Endothelial cell of umbilical vein (primary cell): Measurements from ENCODE around the gene CFAP46. TPM values are rescaled to one million over a fixed set of nuclear protein-coding genes. Genes with fewer than 3 reads are reported as not detected.

Source experiments
- BruUV-seq: library from RNA; stranded (reverse); fragments of 400-500 nt; replicated peaks from 2 replicates; lab custom pipeline; 2021; lab: Mats Ljungman, UMichigan
- CTCF ChIA-PET: fragments of 300-600, 350-600 bp; sonication (Branson Sonifier 250); formaldehyde crosslinking; loops from one replicate; lab custom pipeline; 2021; ENCODE audit warnings: antibody characterized with exemption, inconsistent platforms; lab: Charles Lee
- POLR2A ChIA-PET: fragments of 300-600, 350-600 bp; sonication (Branson Sonifier 250); formaldehyde crosslinking; loops from one replicate; lab custom pipeline; 2021; ENCODE audit warnings: antibody characterized with exemption, inconsistent platforms; lab: Charles Lee
- DNase-seq: peaks from one replicate; pipeline ENCODE4 v3.0.0-alpha.2; 2011; ENCODE audit warnings: low read depth, low spot score
- FAIRE-seq: peaks from 2 replicates; lab custom pipeline; 2011; peaks lifted over from hg19 to GRCh38; lab: Jason Lieb, UNC
- H2AFZ ChIP-seq: 2 replicates; pipeline ENCODE4 v1.6.0; 2012; ENCODE audit warnings: low read depth, low read length, control low read depth, inconsistent platforms
- H3K27ac ChIP-seq: 2 replicates; pipeline ENCODE4 v1.5.1; 2011; ENCODE audit warnings: low read depth, mild to moderate bottlenecking, control low read depth, low read length, moderate library complexity; ENCODE audit not compliant: insufficient read depth
- H3K27me3 ChIP-seq, 2 experiments: 2 replicates each; pipeline versions ENCODE4 v1.6.0 to v1.6.1; 2011; ENCODE audit warnings: low read length in 2 of 2, mixed read lengths in 1 of 2; ENCODE audit not compliant: control insufficient read depth in 2 of 2, insufficient read depth in 2 of 2
- H3K36me3 ChIP-seq, 2 experiments: 2 replicates in 1 of 2; 3 replicates in 1 of 2; pipeline ENCODE4 v1.5.1; 2011; ENCODE audit warnings: low read length in 2 of 2, mild to moderate bottlenecking in 1 of 2, moderate library complexity in 1 of 2; ENCODE audit not compliant: control insufficient read depth in 2 of 2, insufficient read depth in 2 of 2; ENCODE audit errors: extremely low read depth in 1 of 2
- H3K4me1 ChIP-seq: 3 replicates; pipeline ENCODE4 v1.5.1; 2011; ENCODE audit warnings: mild to moderate bottlenecking, low read length; ENCODE audit not compliant: control insufficient read depth, insufficient read depth; ENCODE audit errors: extremely low read depth
- H3K4me2 ChIP-seq: 2 replicates; pipeline ENCODE4 v1.6.1; 2011; ENCODE audit warnings: low read length, control low read depth, mixed read lengths; ENCODE audit not compliant: insufficient read depth
- H3K4me3 ChIP-seq, 3 experiments: fragments of 200-600 bp in 1 of 3; sonication (generic), shearing (Covaris generic) in 1 of 3; replicated peaks in 1 of 3; 2 replicates each; pipeline ENCODE4 v1.5.1; 2011 to 2016; ENCODE audit warnings: control low read depth in 3 of 3, low read length in 3 of 3, mild to moderate bottlenecking in 2 of 3, inconsistent platforms in 1 of 3, low read depth in 1 of 3, moderate library complexity in 1 of 3; ENCODE audit not compliant: insufficient read depth in 1 of 3
- H3K79me2 ChIP-seq: 2 replicates; pipeline ENCODE4 v1.6.0; 2012; ENCODE audit warnings: low read length, inconsistent platforms; ENCODE audit not compliant: control insufficient read depth, insufficient read depth
- H3K9ac ChIP-seq: replicated peaks from 2 replicates; pipeline ENCODE3; 2011; ENCODE audit warnings: low read length, control low read depth; ENCODE audit not compliant: insufficient read depth; ENCODE audit errors: extremely low read depth
- H3K9me1 ChIP-seq: replicated peaks from 3 replicates; pipeline ENCODE4 v1.6.0; 2011; ENCODE audit warnings: mild to moderate bottlenecking, low read length; ENCODE audit not compliant: control insufficient read depth, insufficient read depth; ENCODE audit errors: extremely low read depth
- H3K9me3 ChIP-seq: replicated peaks from 2 replicates; pipeline ENCODE4 v1.5.1; 2012; ENCODE audit warnings: low read length, inconsistent platforms; ENCODE audit not compliant: control insufficient read depth, insufficient read depth
- H4K20me1 ChIP-seq: replicated peaks from 2 replicates; pipeline ENCODE3; 2011; ENCODE audit warnings: mild to moderate bottlenecking, low read length; ENCODE audit not compliant: control insufficient read depth, insufficient read depth; ENCODE audit errors: extremely low read depth
- EZH2 ChIP-seq: IDR thresholded peaks from 2 replicates; pipeline ENCODE4 v1.6.1; 2012; ENCODE audit warnings: borderline replicate concordance, low read depth, mild to moderate bottlenecking, moderate library complexity, low read length, inconsistent platforms; ENCODE audit not compliant: severe bottlenecking
- FOS ChIP-seq: IDR thresholded peaks from 2 replicates; pipeline ENCODE4 v1.6.1; 2011; ENCODE audit warnings: mild to moderate bottlenecking, low read length, moderate library complexity, borderline replicate concordance; ENCODE audit not compliant: insufficient read depth
- GATA2 ChIP-seq: IDR thresholded peaks from 2 replicates; pipeline ENCODE4 v1.7.0; 2011; ENCODE audit warnings: low read depth, mild to moderate bottlenecking, moderate library complexity, mixed read lengths, low read length; ENCODE audit not compliant: insufficient read length, insufficient read depth
- JUN ChIP-seq: IDR thresholded peaks from 2 replicates; pipeline ENCODE4 v1.6.1; 2011; ENCODE audit warnings: borderline replicate concordance, low read depth; ENCODE audit not compliant: insufficient read length, insufficient read depth
- MYC ChIP-seq: IDR thresholded peaks from one replicate; pipeline ENCODE4 v1.6.1; 2011; ENCODE audit warnings: mild to moderate bottlenecking, low read depth, low read length
- POLR2A ChIP-seq: IDR thresholded peaks from 2 replicates; pipeline ENCODE4 v1.6.1; 2012; ENCODE audit warnings: low read depth, mild to moderate bottlenecking, control low read depth, low read length
- POLR2AphosphoS5 ChIP-seq: IDR thresholded peaks from 2 replicates; pipeline ENCODE4 v1.6.1; 2012; ENCODE audit warnings: low read depth, mild to moderate bottlenecking, control low read depth, low read length, moderate library complexity; ENCODE audit not compliant: insufficient read depth
- dilution Hi-C: fragments of 300-500 bp; cut with MboI; formaldehyde crosslinking; loops from one replicate; pipeline ENCODE4 v1.15.0; 2019; ENCODE audit warnings: low sequenced_read_pairs; ENCODE audit not compliant: extremely low pct_ligation_motif_present
- intact Hi-C: fragments of 100-400 bp; cut with micrococcal nuclease; formaldehyde crosslinking; loops from one replicate; pipeline ENCODE4 v1.10.0; 2022
- polyA plus RNA-seq, 4 experiments: library from polyadenylated mRNA; depleted of rRNA in 3 of 4; stranded (reverse) in 3 of 4; unstranded in 1 of 4; fragments of >200 nt; gene quantifications; 2 replicates each; pipeline versions ENCODE4 v1.2.1 to v1.2.3, GENCODE V29; 2011 to 2012; ENCODE audit warnings: missing spikeins in 1 of 4
- total RNA-seq: library from RNA; stranded (reverse); gene quantifications from 2 replicates; pipeline ENCODE4 v1.2.3, GENCODE V29; 2021
- TF ChIP-seq, protein P1 (sequence below), 2 donors: IDR thresholded peaks; 1 replicate in 1 of 2; 2 replicates in 1 of 2; pipeline ENCODE4 v1.5.1; 2011; ENCODE audit warnings: low read length in 2 of 2, mild to moderate bottlenecking in 2 of 2, moderate library complexity in 2 of 2, control low read depth in 1 of 2, inconsistent platforms in 1 of 2, low read depth in 1 of 2; ENCODE audit not compliant: insufficient read depth in 1 of 2; ENCODE audit errors: extremely low read depth in 1 of 2
- TF ChIP-seq, protein P2 (sequence below): IDR thresholded peaks from 2 replicates; pipeline ENCODE4 v1.6.1; 2011; ENCODE audit not compliant: insufficient read depth, insufficient read length

CFAP46 gene
- total and polyA plus RNA-seq, 2 donors (not counting 3 experiments of a cell fraction or from before 2014, with no cell fraction given) = 0.75 to 0.98 TPM

DNA sequence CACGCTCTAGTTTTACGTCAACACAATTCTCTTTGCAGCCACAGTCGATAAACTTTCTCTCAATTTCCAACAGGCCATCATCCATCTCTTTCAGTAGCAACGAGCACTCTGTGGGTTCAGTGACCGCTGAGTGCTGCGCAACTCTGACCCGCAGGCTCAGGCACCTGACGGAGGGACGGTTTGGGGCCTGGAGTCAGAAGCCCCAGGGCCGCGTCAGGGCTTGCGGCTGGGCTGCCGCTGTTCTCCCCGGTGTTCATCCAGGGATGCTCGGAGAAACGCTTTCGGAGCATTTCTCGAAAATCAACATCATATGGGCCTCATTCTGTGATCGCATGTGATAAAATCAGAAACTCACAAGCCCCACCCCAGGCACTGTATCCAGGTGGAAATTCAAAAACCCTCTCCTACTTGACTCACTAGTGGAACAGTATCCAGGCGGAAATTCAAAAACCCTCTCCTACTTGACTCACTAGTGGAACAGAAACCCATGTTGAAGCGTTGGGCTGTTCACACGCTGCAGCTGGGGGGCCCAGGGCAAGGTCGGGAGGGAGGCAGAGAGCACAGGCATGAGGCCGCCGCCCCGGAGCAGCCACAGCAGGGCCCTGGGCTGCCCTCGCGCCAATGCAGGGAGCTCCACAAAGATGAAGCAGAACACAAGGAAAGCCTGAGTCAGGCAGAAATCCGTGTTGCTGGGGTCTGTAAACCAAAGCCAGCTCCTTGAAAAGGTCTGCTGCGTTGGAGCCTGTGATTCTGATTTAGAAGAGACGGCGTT lies 83.1 kb downstream of the CFAP46 start:
- intact Hi-C loops (no loop called here), dilution Hi-C loops (no loop called here)
- CTCF ChIA-PET = no interaction called here
- no peaks in the 10 kb centered on the region for H3K79me2 ChIP-seq
- BruUV-seq = no TSS peak
- no peak for TF ChIP-seq GATA2
- no peak for TF ChIP-seq FOS
- TF ChIP-seq POLR2AphosphoS5 = no peak
- no peak for TF ChIP-seq MYC
- TF ChIP-seq, protein P1, sequence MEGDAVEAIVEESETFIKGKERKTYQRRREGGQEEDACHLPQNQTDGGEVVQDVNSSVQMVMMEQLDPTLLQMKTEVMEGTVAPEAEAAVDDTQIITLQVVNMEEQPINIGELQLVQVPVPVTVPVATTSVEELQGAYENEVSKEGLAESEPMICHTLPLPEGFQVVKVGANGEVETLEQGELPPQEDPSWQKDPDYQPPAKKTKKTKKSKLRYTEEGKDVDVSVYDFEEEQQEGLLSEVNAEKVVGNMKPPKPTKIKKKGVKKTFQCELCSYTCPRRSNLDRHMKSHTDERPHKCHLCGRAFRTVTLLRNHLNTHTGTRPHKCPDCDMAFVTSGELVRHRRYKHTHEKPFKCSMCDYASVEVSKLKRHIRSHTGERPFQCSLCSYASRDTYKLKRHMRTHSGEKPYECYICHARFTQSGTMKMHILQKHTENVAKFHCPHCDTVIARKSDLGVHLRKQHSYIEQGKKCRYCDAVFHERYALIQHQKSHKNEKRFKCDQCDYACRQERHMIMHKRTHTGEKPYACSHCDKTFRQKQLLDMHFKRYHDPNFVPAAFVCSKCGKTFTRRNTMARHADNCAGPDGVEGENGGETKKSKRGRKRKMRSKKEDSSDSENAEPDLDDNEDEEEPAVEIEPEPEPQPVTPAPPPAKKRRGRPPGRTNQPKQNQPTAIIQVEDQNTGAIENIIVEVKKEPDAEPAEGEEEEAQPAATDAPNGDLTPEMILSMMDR (IDR thresholded peaks at IDR 0.05; ENCODE audit: extremely low read depth in 1 of 2, insufficient read depth in 1 of 2, low read depth in 1 of 2, low read length in 2 of 2) = no peak
- TF ChIP-seq JUN = no peak
- TF ChIP-seq EZH2 = no peak
- TF ChIP-seq, protein P2, sequence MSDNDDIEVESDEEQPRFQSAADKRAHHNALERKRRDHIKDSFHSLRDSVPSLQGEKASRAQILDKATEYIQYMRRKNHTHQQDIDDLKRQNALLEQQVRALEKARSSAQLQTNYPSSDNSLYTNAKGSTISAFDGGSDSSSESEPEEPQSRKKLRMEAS = no peak
- TF ChIP-seq POLR2A = no peak
- no peak overlapping the region for H3K4me3 ChIP-seq
- no peaks in the 10 kb centered on the region for H3K9me3 ChIP-seq
- H4K20me1 ChIP-seq = no peaks in the 10 kb centered on the region
- POLR2A ChIA-PET = no interaction called here
- no peak overlapping the region for H3K9ac ChIP-seq
- no peak overlapping the region for H3K4me2 ChIP-seq
- H3K9me1 ChIP-seq = no peaks in the 10 kb centered on the region
- peaks cover 0 to 2% of the 10 kb centered on the region in 2 experiments for H3K27me3 ChIP-seq
- H2AFZ ChIP-seq = no peak overlapping the region
- no peak overlapping the region for H3K27ac ChIP-seq
- FAIRE-seq (no peak), DNase-seq (no peak)
- H3K36me3 ChIP-seq = no peaks in the 10 kb centered on the region
- H3K4me1 ChIP-seq = no peaks in the 10 kb centered on the region
